ENCODE results near the gene RIMBP2.

RIMBP2 gene

GRCh38 chr12:130437555-130438242, 278.4 kb downstream of the RIMBP2 start:
- DNase-seq, result peak in 4 of 42 donors; percentile 6 to 11 (median 8)
- intact Hi-C loops (cut with DNase I), result loop anchor here (10.0 kb wide), 1 partner anchor 893 kb away; no protein-coding TSS in a partner anchor

- DNase-seq, result peak in 4 of 42 donors; percentile 7 to 19 (median 12)
- intact Hi-C loops (cut with DNase I), result loop anchor here (10.0 kb wide), 1 partner anchor 892 kb away; no protein-coding TSS in a partner anchor
Measured at GRCh38 chr12:130436741-130437501, 279.2 kb downstream of the RIMBP2 start.

GRCh38 chr12:130435826-130436225, 280.3 kb downstream of the RIMBP2 start:
- peak in 6 of 42 donors; percentile 1 to 28 (median 9) for DNase-seq
- intact Hi-C loops (cut with DNase I), result loop anchor here (10.0 kb wide), 1 partner anchor 891 kb away; no protein-coding TSS in a partner anchor

GRCh38 chr12:130435331-130435730, 280.8 kb downstream of the RIMBP2 start:
- intact Hi-C loops (cut with DNase I), result loop anchor here (10.0 kb wide), 1 partner anchor 891 kb away; no protein-coding TSS in a partner anchor
- DNase-seq, result peak in 5 of 42 donors; percentile 0 to 10 (median 3)

- intact Hi-C loops (cut with DNase I), result loop anchor here (10.0 kb wide), 1 partner anchor 890 kb away; no protein-coding TSS in a partner anchor
- DNase-seq, result peak in 8 of 42 donors; percentile 3 to 34 (median 9)
Measured at GRCh38 chr12:130434560-130434959, 281.5 kb downstream of the RIMBP2 start.

GRCh38 chr12:130433834-130434233, 282.3 kb downstream of the RIMBP2 start:
- peak in 6 of 42 donors; percentile 2 to 22 (median 8) for DNase-seq
- intact Hi-C loops (cut with DNase I), result loop anchor here (10.0 kb wide), 1 partner anchor 889 kb away; no protein-coding TSS in a partner anchor

- intact Hi-C loops (cut with DNase I), result loop anchor here (10.0 kb wide), 1 partner anchor 889 kb away; no protein-coding TSS in a partner anchor
- DNase-seq, result peak in 4 of 42 donors; percentile 1 to 9 (median 4)
Measured at GRCh38 chr12:130433411-130433810, 282.7 kb downstream of the RIMBP2 start.

- intact Hi-C loops (cut with DNase I), result loop anchor here (10.0 kb wide), 1 partner anchor 886 kb away; no protein-coding TSS in a partner anchor
- peak in 5 of 42 donors; percentile 2 to 29 (median 2) for DNase-seq
Measured at GRCh38 chr12:130431176-130431575, 284.9 kb downstream of the RIMBP2 start.

GRCh38 chr12:130429656-130430505, 286.2 kb downstream of the RIMBP2 start:
- peak in 6 of 42 donors; percentile 3 to 40 (median 8) for DNase-seq
- intact Hi-C loops (cut with DNase I), result loop anchor here (10.0 kb wide), 1 partner anchor 885 kb away; no protein-coding TSS in a partner anchor

- intact Hi-C loops (cut with DNase I), result no loop called here
- peak in 6 of 42 donors; percentile 11 to 30 (median 17) for DNase-seq
Measured at GRCh38 chr12:130428116-130428515, 288.0 kb downstream of the RIMBP2 start.

- intact Hi-C loops (cut with DNase I), result no loop called here
Measured at GRCh38 chr12:130427381-130427887, 288.7 kb downstream of the RIMBP2 start.

GRCh38 chr12:130425698-130426245, 290.3 kb downstream of the RIMBP2 start:
- intact Hi-C loops (cut with DNase I), result no loop called here
- peak in 3 of 42 donors; percentile 13 to 29 (median 15) for DNase-seq

More at GRCh38 chr12:130427381-130427887, 288.7 kb downstream of the RIMBP2 start:
- DNase-seq, result peak in 2 of 42 donors; percentile 6 to 31

- intact Hi-C loops (cut with DNase I), result no loop called here
- DNase-seq, result peak in 3 of 42 donors; percentile 8 to 37 (median 15)
Measured at GRCh38 chr12:130424858-130425697, 291.0 kb downstream of the RIMBP2 start.

GRCh38 chr12:130423991-130424857, 291.9 kb downstream of the RIMBP2 start:
- DNase-seq, result peak in 3 of 42 donors; percentile 10 to 41 (median 14)
- intact Hi-C loops (cut with DNase I), result no loop called here

- DNase-seq, result peak in 22 of 42 donors; percentile 16 to 62 (median 40)
- intact Hi-C loops (cut with DNase I), result no loop called here
Measured at GRCh38 chr12:130423136-130423535, 293.0 kb downstream of the RIMBP2 start.

- intact Hi-C loops (cut with DNase I), result no loop called here
- DNase-seq, result peak in 2 of 42 donors; percentile 10 to 12
Measured at GRCh38 chr12:130422676-130423075, 293.4 kb downstream of the RIMBP2 start.
